Panc1 (cell line): Measurements from ENCODE around the gene APLP1. TPM values are rescaled to one million over a fixed set of nuclear protein-coding genes. Genes with fewer than 3 reads are reported as not detected.

Experiments
- ATAC-seq: fragments of 200-7000 bp; cut with Tn5 transposase; 2 replicates; pipeline ENCODE4 v1.9.1; 2020; ENCODE audit warnings: mild to moderate bottlenecking, moderate library complexity
- BruUV-seq: library from RNA; stranded (reverse); fragments of 400-500 nt; replicated peaks from 2 replicates; lab custom pipeline; 2021; lab: Mats Ljungman, UMichigan
- CTCF ChIA-PET: fragments of 300-600 bp; sonication (Branson Sonifier 250); formaldehyde crosslinking; loops from one replicate; lab custom pipeline; 2022; ENCODE audit warnings: antibody characterized with exemption; lab: Charles Lee
- POLR2A ChIA-PET: fragments of 300-600 bp; sonication (Branson Sonifier 250); formaldehyde crosslinking; loops from one replicate; lab custom pipeline; 2022; ENCODE audit warnings: antibody characterized with exemption; lab: Charles Lee
- DNase-seq: peaks from one replicate; pipeline ENCODE4 v3.0.0-alpha.2; 2010; ENCODE audit warnings: low read depth, low spot score
- H3K27ac ChIP-seq: 2 replicates; pipeline ENCODE4 v1.5.1; 2011; ENCODE audit warnings: mild to moderate bottlenecking, low read length, inconsistent platforms
- H3K27me3 ChIP-seq: fragments of 200-500 bp; sonication (Bioruptor generic); 2 replicates; pipeline ENCODE4 v1.6.0; 2014; ENCODE audit warnings: low read length, inconsistent platforms; ENCODE audit not compliant: control insufficient read depth, insufficient read depth
- H3K36me3 ChIP-seq: fragments of 200-500 bp; sonication (Bioruptor generic); 2 replicates; pipeline ENCODE4 v1.5.1; 2014; ENCODE audit warnings: inconsistent platforms, mild to moderate bottlenecking, low read length, moderate library complexity; ENCODE audit not compliant: control insufficient read depth, insufficient read depth
- H3K4me1 ChIP-seq: 2 replicates; pipeline ENCODE4 v1.5.1; 2011; ENCODE audit warnings: inconsistent platforms, mild to moderate bottlenecking, low read length, moderate library complexity; ENCODE audit not compliant: control insufficient read depth, insufficient read depth
- H3K4me3 ChIP-seq, 2 experiments: 2 replicates each; pipeline ENCODE4 v1.5.1; 2011 to 2012; ENCODE audit warnings: low read depth in 2 of 2, low read length in 2 of 2, mild to moderate bottlenecking in 2 of 2, inconsistent platforms in 1 of 2, moderate library complexity in 1 of 2
- H3K9me3 ChIP-seq: fragments of 200-500 bp; sonication (Bioruptor generic); 2 replicates; pipeline ENCODE4 v1.5.1; 2014; ENCODE audit warnings: low read depth, mild to moderate bottlenecking, inconsistent platforms, low read length, moderate library complexity; ENCODE audit not compliant: control insufficient read depth, insufficient read depth
- CTCF ChIP-seq: fragments of 450-650 bp; IDR thresholded peaks from 2 replicates; pipeline ENCODE4 v1.5.1; 2017; ENCODE audit warnings: mild to moderate bottlenecking
- POLR2AphosphoS5 ChIP-seq: IDR thresholded peaks from 2 replicates; pipeline ENCODE4 v1.6.1; 2012; ENCODE audit warnings: mild to moderate bottlenecking, low read depth, low read length, moderate library complexity
- REST ChIP-seq, 2 experiments: IDR thresholded peaks; 2 replicates each; pipeline ENCODE4 v1.6.1; 2011 to 2012; ENCODE audit warnings: low read depth in 2 of 2, control low read depth in 1 of 2, low read length in 1 of 2, mild to moderate bottlenecking in 1 of 2, moderate library complexity in 1 of 2; ENCODE audit not compliant: insufficient read depth in 1 of 2
- SIN3A ChIP-seq: IDR thresholded peaks from 2 replicates; pipeline ENCODE4 v1.6.1; 2012; ENCODE audit warnings: low read depth, mild to moderate bottlenecking, low read length, moderate library complexity, borderline replicate concordance; ENCODE audit not compliant: insufficient read depth
- TCF7L2 ChIP-seq: IDR thresholded peaks from 2 replicates; pipeline ENCODE4 v1.6.1; 2011; ENCODE audit warnings: mild to moderate bottlenecking, low read depth, low read length, inconsistent platforms
- in situ Hi-C: cut with HindIII; loops from 2 replicates; pipeline ENCODE4 v1.10.0; 2016; ENCODE audit warnings: low sequenced_read_pairs, low pct_unique_long_range_greater_than_20kb
- intact Hi-C: fragments of 100-400 bp; cut with micrococcal nuclease; formaldehyde crosslinking; loops from one replicate; pipeline ENCODE4 v1.10.0; 2022; ENCODE audit not compliant: unreplicated experiment
- total RNA-seq: library from RNA; stranded (reverse); gene quantifications from one replicate; pipeline ENCODE4 v1.2.1, GENCODE V29; 2021; ENCODE audit not compliant: unreplicated experiment

The APLP1 gene
- total RNA-seq, 1 experiment from 2014 or later, result 74.6 TPM

GRCh38 chr19:35845215-35846037 lies 22.9 kb upstream of the APLP1 start:
- ATAC-seq (peak; percentile 84), DNase-seq (no peak)
- no peaks in the 10 kb centered on the region for H3K36me3 ChIP-seq
- H3K4me3 ChIP-seq, result peak overlapping the region; percentile 46 to 62
- H3K27me3 ChIP-seq, result no peaks in the 10 kb centered on the region
- in situ Hi-C loops (no loop called here), intact Hi-C loops (no loop called here)
- no TSS peak for BruUV-seq
- no peak overlapping the region for H3K27ac ChIP-seq
- no peaks in the 10 kb centered on the region for H3K9me3 ChIP-seq
- CTCF ChIA-PET, result interaction anchor here (0.6 kb wide), 1 partner anchor 26 kb away, joined by 10 read pairs; no protein-coding TSS in a partner anchor
- peaks cover 11% of the 10 kb centered on the region for H3K4me1 ChIP-seq
- TF ChIP-seq SIN3A (no peak), TCF7L2 (peak; percentile 77)
- POLR2A ChIA-PET, result interaction anchor here (0.5 kb wide), 1 partner anchor 25 kb away, joined by 10 read pairs; no protein-coding TSS in a partner anchor

- TF ChIP-seq REST (IDR thresholded peaks at IDR 0.05; ENCODE audit: insufficient read depth in 1 of 2, low read depth in 2 of 2, low read length in 1 of 2) (peak in 1 of 2 experiments; percentile 75; a peak in 1 of 4 replicates), TCF7L2 (no peak)
- no peaks in the 10 kb centered on the region for H3K9me3 ChIP-seq
- intact Hi-C loops, result no loop called here
- no peaks in the 10 kb centered on the region for H3K36me3 ChIP-seq
- H3K27ac ChIP-seq, result no peak overlapping the region
- H3K4me3 ChIP-seq, result peak overlapping the region; percentile 46 to 62
- no peak for DNase-seq
- peaks cover 11% of the 10 kb centered on the region for H3K4me1 ChIP-seq
- no peaks in the 10 kb centered on the region for H3K27me3 ChIP-seq
- ChIA-PET CTCF (no interaction called here), POLR2A (no interaction called here)
- BruUV-seq, result no TSS peak
- peak; percentile 57 for ATAC-seq
- in situ Hi-C loops, result no loop called here
These were observed 22.2 kb upstream of the APLP1 start for GRCh38 chr19:35846038-35846668.

GRCh38 chr19:35847911-35848310 lies 20.5 kb upstream of the APLP1 start:
- Histone ChIP-seq H3K4me1 (peaks cover 11% of the 10 kb centered on the region), H3K9me3 (no peaks in the 10 kb centered on the region), H3K36me3 (no peaks in the 10 kb centered on the region), H3K27ac (no peak overlapping the region), H3K27me3 (no peaks in the 10 kb centered on the region), H3K4me3 (no peak overlapping the region)
- ATAC-seq (no peak), DNase-seq (no peak)
- POLR2A ChIA-PET, result no interaction called here
- no TSS peak for BruUV-seq
- CTCF ChIA-PET, result no interaction called here
- TF ChIP-seq POLR2AphosphoS5, result no peak
- no peak for TF ChIP-seq TCF7L2
- no peak for TF ChIP-seq CTCF
- no peak for TF ChIP-seq SIN3A
- TF ChIP-seq REST (IDR thresholded peaks at IDR 0.05; ENCODE audit: insufficient read depth in 1 of 2, low read depth in 2 of 2, low read length in 1 of 2), result no peak
- intact Hi-C loops, result no loop called here
- in situ Hi-C loops, result no loop called here
